Esophagus squamous epithelium (tissue), 5 donors: ENCODE data around the gene MRPL55. TPM values are rescaled to one million over a fixed set of nuclear protein-coding genes. Genes with fewer than 3 reads are reported as not detected.
A peak's percentile ranks its signal among the peaks of the same experiment; 100 is the strongest.

ENCODE experiments used
- DNase-seq: peaks from one replicate; lab custom pipeline; 2025; lab: John Stamatoyannopoulos, UW
- H3K27ac ChIP-seq, 4 donors: fragments of 200-600 bp; sonication (generic); one replicate each; pipeline ENCODE4 v1.5.1; 2016 to 2019; ENCODE audit warnings: mild to moderate bottlenecking in 1 of 4
- H3K27me3 ChIP-seq, 4 donors: fragments of 200-600 bp; sonication (generic); 1 replicate in 3 of 4; 2 replicates in 1 of 4; pipeline versions ENCODE4 v1.5.1 to v1.6.0; 2017 to 2021; ENCODE audit warnings: antibody characterized with exemption in 1 of 4
- H3K36me3 ChIP-seq, 3 donors: fragments of 200-600 bp; sonication (generic); one replicate each; pipeline ENCODE4 v1.5.1; 2016 to 2019
- H3K4me1 ChIP-seq, 3 donors: fragments of 200-600 bp; sonication (generic); one replicate each; pipeline ENCODE4 v1.5.1; 2017 to 2019
- H3K4me3 ChIP-seq, 4 donors: fragments of 200-600 bp; sonication (generic); 1 replicate in 3 of 4; 2 replicates in 1 of 4; pipeline ENCODE4 v1.5.1; 2016 to 2019; ENCODE audit warnings: mild to moderate bottlenecking in 2 of 4, moderate library complexity in 1 of 4
- H3K9me3 ChIP-seq, 3 donors: fragments of 200-600 bp; sonication (generic); one replicate each; pipeline ENCODE4 v1.5.1; 2016 to 2019
- POLR2A ChIP-seq, 4 donors: fragments of 450-650 bp; IDR thresholded peaks; one replicate each; pipeline ENCODE4 v1.6.1; 2017; ENCODE audit warnings: antibody characterized with exemption in 4 of 4, mild to moderate bottlenecking in 4 of 4, moderate library complexity in 3 of 4
- WGBS, 2 donors: methylation state at CpG; one replicate each; pipeline ENCODE4 v1.1.5; 2018; 5-methylcytosine and 5-hydroxymethylcytosine counted together
- intact Hi-C: fragments of 100-400 bp; cut with DNase I; formaldehyde crosslinking; loops from one replicate; pipeline ENCODE4 v1.15.0; 2022
- total RNA-seq, 4 donors: library from RNA; depleted of rRNA; stranded (reverse); fragments of >200 nt; gene quantifications; one replicate each; pipeline ENCODE4 v1.1.0, GENCODE V29; 2016
- TF ChIP-seq, protein P1 (sequence below), 6 experiments: fragments of 450-650 bp in 4 of 6; fragments of 200-600 bp in 2 of 6; sonication (generic) in 2 of 6; IDR thresholded peaks; one replicate each; pipeline ENCODE4 v1.5.1; 2016 to 2019; ENCODE audit warnings: antibody characterized with exemption in 6 of 6, mild to moderate bottlenecking in 4 of 6, moderate library complexity in 4 of 6
- donor health status: DM: yes; HTN: yes; CAD: no.

The MRPL55 gene
- total RNA-seq, 4 donors from 2014 or later = 33.8 to 62.2 (median 51.2) TPM

DNA sequence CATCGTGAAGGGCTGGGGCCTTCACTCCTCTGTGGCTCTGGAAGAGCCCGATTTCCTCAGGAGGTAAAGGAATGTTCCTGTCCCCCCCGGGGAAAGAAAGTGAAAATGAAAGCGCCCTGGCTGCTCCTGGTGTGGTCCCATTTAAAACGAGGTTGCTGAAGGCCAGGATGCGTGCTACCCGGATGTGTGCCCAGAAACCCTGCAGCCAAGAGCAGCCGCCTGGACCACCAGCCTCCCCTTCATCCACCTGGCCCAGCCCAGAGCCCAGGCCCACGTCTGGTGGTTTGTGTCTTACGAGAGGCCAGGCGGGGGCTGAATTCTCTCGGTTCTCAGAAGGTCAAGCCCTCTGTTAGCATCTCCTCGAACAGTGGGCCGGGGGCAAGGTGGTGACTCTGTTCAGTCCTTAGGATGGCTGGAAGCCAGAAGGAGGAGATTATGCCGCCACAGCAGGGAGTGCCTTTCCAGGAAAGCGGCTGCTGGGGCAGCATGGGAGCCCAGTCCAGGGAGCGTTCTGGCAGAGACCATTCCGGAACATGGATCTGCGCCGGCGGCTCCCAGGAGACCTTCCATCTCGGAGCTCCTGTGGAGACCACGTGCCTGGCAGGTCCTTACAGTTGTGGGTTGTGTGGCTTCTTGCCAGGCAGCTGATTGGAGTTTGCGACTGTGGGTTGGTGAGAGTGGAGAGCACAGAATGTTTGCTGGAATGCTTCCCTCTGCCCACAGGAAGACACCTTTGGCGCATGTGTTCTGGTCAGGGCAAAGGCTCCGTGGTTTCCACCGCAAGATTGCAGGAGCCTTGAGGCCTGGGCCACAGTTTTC is 32.3 kb upstream of the MRPL55 start:
- intact Hi-C loops = no loop called here
- H3K36me3 ChIP-seq = peaks cover 6 to 14% (median 11%) of the 10 kb centered on the region in 3 donors

DNA sequence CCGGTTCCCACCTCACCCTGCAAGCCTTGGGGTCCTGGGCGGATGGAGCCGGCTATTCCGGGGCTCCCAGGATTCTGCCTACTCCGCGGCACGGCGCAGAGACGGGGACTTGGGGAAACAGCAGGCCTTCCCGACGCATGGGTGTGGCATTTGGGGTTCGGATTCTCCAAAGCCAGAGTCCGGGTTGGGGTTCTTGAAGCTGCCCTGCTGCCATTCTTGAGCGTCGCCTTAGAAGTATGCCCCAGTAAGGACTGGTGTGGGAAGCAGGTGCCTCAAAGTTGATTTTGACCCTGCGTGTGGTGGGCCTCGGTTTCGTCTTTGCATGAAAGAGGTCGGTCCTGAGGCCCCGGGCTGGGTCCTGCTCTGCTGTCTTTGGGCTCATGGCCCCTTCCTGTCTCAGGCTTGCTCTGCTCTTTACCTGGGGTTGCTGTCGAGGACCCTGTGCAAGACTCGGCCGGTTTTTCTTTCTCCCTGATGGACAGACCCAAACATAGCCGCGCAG is 31.7 kb upstream of the MRPL55 start:
- peaks cover 39 to 58% (median 39%) of the 10 kb centered on the region in 3 donors for H3K4me1 ChIP-seq

More for the DNA sequence above, 32.3 kb upstream of the MRPL55 start:
- Histone ChIP-seq H3K27me3 (no peaks in the 10 kb centered on the region), H3K4me3 (peak overlapping the region; percentile 91 to 98 (median 94)), H3K4me1 (peaks cover 39 to 65% (median 39%) of the 10 kb centered on the region in 3 donors), H3K9me3 (no peaks in the 10 kb centered on the region), H3K27ac (peak overlapping the region; percentile 98 to 100 (median 99))
- no peak for TF ChIP-seq POLR2A (IDR thresholded peaks at IDR 0.05)
- TF ChIP-seq, protein P1, sequence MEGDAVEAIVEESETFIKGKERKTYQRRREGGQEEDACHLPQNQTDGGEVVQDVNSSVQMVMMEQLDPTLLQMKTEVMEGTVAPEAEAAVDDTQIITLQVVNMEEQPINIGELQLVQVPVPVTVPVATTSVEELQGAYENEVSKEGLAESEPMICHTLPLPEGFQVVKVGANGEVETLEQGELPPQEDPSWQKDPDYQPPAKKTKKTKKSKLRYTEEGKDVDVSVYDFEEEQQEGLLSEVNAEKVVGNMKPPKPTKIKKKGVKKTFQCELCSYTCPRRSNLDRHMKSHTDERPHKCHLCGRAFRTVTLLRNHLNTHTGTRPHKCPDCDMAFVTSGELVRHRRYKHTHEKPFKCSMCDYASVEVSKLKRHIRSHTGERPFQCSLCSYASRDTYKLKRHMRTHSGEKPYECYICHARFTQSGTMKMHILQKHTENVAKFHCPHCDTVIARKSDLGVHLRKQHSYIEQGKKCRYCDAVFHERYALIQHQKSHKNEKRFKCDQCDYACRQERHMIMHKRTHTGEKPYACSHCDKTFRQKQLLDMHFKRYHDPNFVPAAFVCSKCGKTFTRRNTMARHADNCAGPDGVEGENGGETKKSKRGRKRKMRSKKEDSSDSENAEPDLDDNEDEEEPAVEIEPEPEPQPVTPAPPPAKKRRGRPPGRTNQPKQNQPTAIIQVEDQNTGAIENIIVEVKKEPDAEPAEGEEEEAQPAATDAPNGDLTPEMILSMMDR (IDR thresholded peaks at IDR 0.05) = no peak
- DNase-seq = no peak
- WGBS, 2 donors = 5 to 23% methylated on average over 4 to 7 of the region's 27 CpGs

DNA sequence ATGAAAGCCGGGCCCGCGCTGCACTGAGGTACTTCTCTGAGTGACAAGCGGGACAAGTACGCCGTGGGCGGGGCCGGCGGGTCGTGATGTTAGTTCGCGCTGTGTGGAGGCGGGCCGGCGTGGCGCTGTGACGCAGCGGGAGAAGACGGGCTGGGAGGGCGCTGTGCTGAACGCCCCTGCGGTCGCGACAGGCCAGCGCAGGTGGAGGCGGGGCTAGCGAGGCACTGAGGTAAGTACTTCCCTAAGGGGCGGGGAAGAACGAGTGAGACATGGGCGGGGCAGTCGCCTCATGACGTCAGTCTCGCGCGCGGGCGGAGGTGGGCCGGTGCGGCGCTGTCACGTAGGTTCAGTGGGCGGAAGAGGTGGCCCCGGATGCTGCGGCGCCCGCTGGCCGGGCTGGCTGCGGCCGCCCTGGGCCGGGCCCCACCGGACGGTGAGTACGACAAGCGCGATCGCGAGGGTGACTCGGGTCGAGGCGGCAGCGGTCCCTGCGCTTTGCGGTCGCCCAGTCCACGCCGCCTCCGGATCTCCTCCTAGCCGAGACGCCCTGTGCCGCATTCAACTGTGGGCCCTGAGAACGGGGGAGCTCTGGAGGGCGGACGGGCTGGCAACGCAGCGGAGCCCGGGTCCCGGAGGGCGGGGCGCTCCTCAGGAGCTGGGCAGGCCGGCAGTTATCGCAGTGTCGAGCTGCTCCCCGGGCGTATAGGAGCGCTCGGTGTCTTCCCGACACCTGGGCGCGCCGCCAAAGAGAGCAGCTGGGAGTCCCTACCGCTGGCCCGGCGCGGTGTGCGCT is 31.0 kb upstream of the MRPL55 start, which contains the start of gene GUK1:
Gene GUK1 (plus strand): TSS at position 349 of the 793 bp plus-strand sequence. CDS start 24 bp downstream, at position 373.
- H3K27ac ChIP-seq = peak within 1 kb of the TSS; percentile 98 to 100 (median 99)
- H3K27me3 ChIP-seq = no peaks in the 10 kb centered on the region
- H3K9me3 ChIP-seq = no peaks in the 10 kb centered on the region
- H3K4me3 ChIP-seq = peak within 1 kb of the TSS; percentile 91 to 98 (median 94)
- TF ChIP-seq, protein P1 (IDR thresholded peaks at IDR 0.05) = peak in 5 of 6 experiments; percentile 8 to 55 (median 44)
- TF ChIP-seq POLR2A (IDR thresholded peaks at IDR 0.05) = peak in 3 of 4 donors; percentile 98 to 99 (median 99)
- 0% methylated on average over 9 of the region's 95 CpGs; no CpG with 5 or more reads in 1 of the 2 donors for WGBS, 2 donors
- intact Hi-C loops = no loop called here
- peaks cover 39 to 52% (median 39%) of the 10 kb centered on the region in 3 donors for H3K4me1 ChIP-seq
- peaks cover 0 to 1% (median 0%) of the 10 kb centered on the region in 3 donors for H3K36me3 ChIP-seq
- peak; percentile 100 for DNase-seq

More for the DNA sequence above, 31.7 kb upstream of the MRPL55 start:
- no peak for DNase-seq
- peak overlapping the region; percentile 91 to 98 (median 94) for H3K4me3 ChIP-seq
- WGBS, 2 donors = 2 to 17% methylated on average over 7 to 8 of the region's 25 CpGs
- peaks cover 2 to 8% (median 6%) of the 10 kb centered on the region in 3 donors for H3K36me3 ChIP-seq
- TF ChIP-seq POLR2A (IDR thresholded peaks at IDR 0.05) = peak in 1 of 4 donors; percentile 10
- TF ChIP-seq, protein P1 (IDR thresholded peaks at IDR 0.05) = no peak
- no peaks in the 10 kb centered on the region for H3K9me3 ChIP-seq
- intact Hi-C loops = no loop called here
- peak overlapping the region; percentile 98 to 100 (median 99) for H3K27ac ChIP-seq
- H3K27me3 ChIP-seq = no peaks in the 10 kb centered on the region

DNA sequence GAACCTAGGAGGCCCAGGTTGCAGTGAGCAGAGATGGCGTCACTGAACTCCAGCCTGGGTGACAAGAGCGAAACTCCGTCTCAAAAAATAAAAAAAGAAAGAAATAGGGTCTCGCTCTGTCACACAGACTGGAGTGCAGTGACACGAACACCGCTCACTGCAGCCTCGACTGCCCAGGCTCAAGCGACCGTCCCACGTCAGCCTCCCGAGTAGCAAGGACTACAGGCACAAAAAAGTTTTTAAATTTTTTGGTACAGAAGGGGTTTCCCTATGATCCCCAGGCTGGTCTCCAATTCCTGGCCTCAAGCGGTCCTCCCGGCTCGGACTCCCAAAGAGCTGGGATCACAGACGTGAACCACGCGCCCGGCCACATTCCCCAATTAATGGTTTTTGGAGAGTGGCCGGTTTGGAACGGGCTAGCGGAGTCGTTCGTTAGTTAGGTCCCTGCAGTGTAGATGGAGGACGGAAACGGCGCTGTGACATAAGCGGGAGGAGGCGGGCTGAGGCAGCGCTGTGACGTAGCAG is 30.4 kb upstream of the MRPL55 start:
- Histone ChIP-seq H3K4me1 (peaks cover 32 to 45% (median 33%) of the 10 kb centered on the region in 3 donors), H3K36me3 (no peaks in the 10 kb centered on the region), H3K9me3 (no peaks in the 10 kb centered on the region), H3K4me3 (peak overlapping the region; percentile 91 to 98 (median 94)), H3K27me3 (no peaks in the 10 kb centered on the region), H3K27ac (peak overlapping the region; percentile 98 to 100 (median 99))
- no peak for DNase-seq
- 23 to 46% methylated on average over 17 to 25 of the region's 30 CpGs for WGBS, 2 donors
- no peak for TF ChIP-seq POLR2A (IDR thresholded peaks at IDR 0.05)
- TF ChIP-seq, protein P1 (IDR thresholded peaks at IDR 0.05) = no peak
- intact Hi-C loops = no loop called here
